ENCODE measurements around the gene PKD2.

Gene PKD2

GRCh38 chr4:88007304-88008121 is at the start of gene PKD2:
Gene PKD2 (plus strand): TSS chr4:88007635. CDS start chr4:88007734, 99 bp downstream.
- DNase-seq: peak; percentile 83

- no peak for DNase-seq
These were observed 45.4 kb upstream of the PKD2 start for GRCh38 chr4:87961993-87962392.

- DNase-seq: no peak
These were observed 44.9 kb upstream of the PKD2 start for GRCh38 chr4:87962398-87963146.

GRCh38 chr4:87965501-87965975 is 41.9 kb upstream of the PKD2 start:
- no peak for DNase-seq

- DNase-seq: no peak
These were observed 41.3 kb upstream of the PKD2 start for GRCh38 chr4:87966095-87966496.

GRCh38 chr4:87967193-87967592 is 40.2 kb upstream of the PKD2 start:
- no peak for DNase-seq

- no peak for DNase-seq
These were observed 37.3 kb upstream of the PKD2 start for GRCh38 chr4:87970121-87970520.

GRCh38 chr4:87971866-87972265 is 35.6 kb upstream of the PKD2 start:
- no peak for DNase-seq

- DNase-seq: peak; percentile 63
These were observed 33.9 kb upstream of the PKD2 start for GRCh38 chr4:87973283-87974169.

- peak; percentile 73 for DNase-seq
These were observed 32.5 kb upstream of the PKD2 start for GRCh38 chr4:87974856-87975462.

GRCh38 chr4:87975466-87975865 is 32.0 kb upstream of the PKD2 start, which contains the start of gene SPP1:
Gene SPP1 (plus strand): TSS chr4:87975714. CDS start chr4:87976896, 1,182 bp downstream.
- DNase-seq: peak; percentile 89

GRCh38 chr4:87977521-87978278 is 29.7 kb upstream of the PKD2 start:
- no peak for DNase-seq

- peak; percentile 19 for DNase-seq
These were observed 28.8 kb upstream of the PKD2 start for GRCh38 chr4:87978681-87979080.

- DNase-seq: no peak
These were observed 27.6 kb upstream of the PKD2 start for GRCh38 chr4:87979810-87980209.

GRCh38 chr4:87981486-87981885 is 25.9 kb upstream of the PKD2 start:
- DNase-seq: no peak

GRCh38 chr4:87982036-87982435 is 25.4 kb upstream of the PKD2 start:
- DNase-seq: no peak

GRCh38 chr4:87982446-87983010 is 24.9 kb upstream of the PKD2 start:
- DNase-seq: no peak

GRCh38 chr4:87983996-87984395 is 23.4 kb upstream of the PKD2 start:
- DNase-seq: no peak

GRCh38 chr4:87985097-87985886 is 22.1 kb upstream of the PKD2 start:
- DNase-seq: peak; percentile 77

- no peak for DNase-seq
These were observed 21.6 kb upstream of the PKD2 start for GRCh38 chr4:87985887-87986200.

GRCh38 chr4:87986508-87986907 is 20.9 kb upstream of the PKD2 start:
- no peak for DNase-seq

Data from RPMI8226 (cell line).